ENCODE results near the gene FAM181A.

DNA sequence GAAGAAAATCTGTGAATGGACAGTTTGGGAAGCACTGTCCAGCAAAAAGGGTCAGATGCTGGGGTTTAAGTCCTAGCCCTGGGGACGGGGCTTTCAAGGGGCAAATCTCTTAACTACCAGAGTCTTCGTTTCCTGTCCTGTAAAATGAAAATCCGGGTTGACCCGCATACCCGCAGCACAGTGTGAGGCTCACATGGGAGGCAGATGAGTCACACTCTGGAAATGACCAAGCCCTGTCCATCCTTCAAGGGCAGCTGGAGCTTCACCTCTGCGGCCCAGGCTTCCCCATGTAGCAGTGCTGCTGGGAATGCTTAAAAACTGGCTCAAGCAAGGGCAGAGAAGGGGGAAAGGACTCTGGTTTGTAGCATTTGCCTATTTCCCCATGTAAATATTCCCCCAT, 19.0 kb downstream of the FAM181A start:
- TF ChIP-seq CTCF (IDR thresholded peaks at IDR 0.05) (no peak), EP300 (IDR thresholded peaks at IDR 0.05) (no peak)
